KG1 (cell line): ENCODE data around the gene SP5.
"Not testable (repeated sequence)": the region's sequence is repeated elsewhere in the genome, so short reads cannot be mapped to it uniquely, and the experiment has no call there.

ENCODE experiments used
- DNase-seq: peaks from one replicate; lab custom pipeline; 2025; lab: John Stamatoyannopoulos, UW

The SP5 gene

GRCh38 chr2:170711196-170711773, 3.9 kb upstream of the SP5 start:
- DNase-seq, result no peak

- DNase-seq, result no peak
These were observed 3.1 kb upstream of the SP5 start for GRCh38 chr2:170711774-170712652.

GRCh38 chr2:170712653-170713542, 2.2 kb upstream of the SP5 start:
- no peak for DNase-seq

GRCh38 chr2:170713543-170714380, 1.4 kb upstream of the SP5 start:
- no peak for DNase-seq

GRCh38 chr2:170714381-170715061, 616 bp upstream of the SP5 start:
- DNase-seq, result no peak

GRCh38 chr2:170715932-170716777, 1.0 kb downstream of the SP5 start:
- DNase-seq, result no peak

- no peak for DNase-seq
These were observed 1.9 kb downstream of the SP5 start for GRCh38 chr2:170716851-170717598.

- DNase-seq, result no peak
These were observed 2.4 kb downstream of the SP5 start for GRCh38 chr2:170717599-170717963.

- no peak for DNase-seq
These were observed 3.0 kb downstream of the SP5 start for GRCh38 chr2:170717991-170718589.

GRCh38 chr2:170719810-170720209, 4.7 kb downstream of the SP5 start:
- no peak for DNase-seq

GRCh38 chr2:170721678-170722077, 6.5 kb downstream of the SP5 start:
- no peak for DNase-seq

GRCh38 chr2:170722301-170722700, 7.2 kb downstream of the SP5 start:
- DNase-seq, result no peak

GRCh38 chr2:170723446-170723958, 8.4 kb downstream of the SP5 start:
- no peak for DNase-seq

- DNase-seq, result no peak
These were observed 18.9 kb downstream of the SP5 start for GRCh38 chr2:170733798-170734600.

- DNase-seq, result not testable (repeated sequence)
These were observed 19.5 kb downstream of the SP5 start for GRCh38 chr2:170734601-170735000.

- no peak for DNase-seq
These were observed 21.5 kb downstream of the SP5 start for GRCh38 chr2:170736628-170737027.

- DNase-seq, result no peak
These were observed 22.3 kb downstream of the SP5 start for GRCh38 chr2:170737406-170737805.

- no peak for DNase-seq
These were observed 22.7 kb downstream of the SP5 start for GRCh38 chr2:170737821-170738220.
